Breast epithelium (tissue), 3 donors: ENCODE results near the gene CPNE5.

Experiments
- POLR2A ChIP-seq: fragments of 450-650 bp; IDR thresholded peaks from one replicate; pipeline ENCODE4 v1.6.1; 2016; ENCODE audit warnings: antibody characterized with exemption, mild to moderate bottlenecking, moderate library complexity
- POLR2AphosphoS5 ChIP-seq, 3 donors: sonication (generic); formaldehyde crosslinking; IDR thresholded peaks; one replicate each; pipeline ENCODE4 v1.6.1; 2017; ENCODE audit warnings: antibody characterized with exemption in 3 of 3

- TF ChIP-seq POLR2AphosphoS5 (IDR thresholded peaks at IDR 0.05) (no peak), POLR2A (no peak)
Observed at GRCh38 chr6:36695414-36695813, 143.8 kb downstream of the CPNE5 start.
